Chondrocyte (in vitro differentiated cells): Measurements from ENCODE around the gene ANKRD50. TPM values are rescaled to one million over a fixed set of nuclear protein-coding genes. Genes with fewer than 3 reads are reported as not detected.

Experiments
- DNase-seq: peaks from one replicate; pipeline ENCODE4 v3.0.0; 2021; ENCODE audit warnings: mixed read lengths, low spot score
- H3K27ac Mint-ChIP-seq: one replicate; pipeline ENCODE4 v1.8.0; 2021; ENCODE audit warnings: mild to moderate bottlenecking, moderate library complexity, mixed read lengths; ENCODE audit not compliant: unreplicated experiment
- H3K27me3 Mint-ChIP-seq: 2 replicates; pipeline ENCODE4 v1.8.0; 2021; ENCODE audit warnings: low read depth, mixed read lengths
- H3K36me3 Mint-ChIP-seq: 2 replicates; pipeline ENCODE4 v1.8.0; 2021; ENCODE audit warnings: low read depth, mixed read lengths
- H3K4me1 Mint-ChIP-seq: 2 replicates; pipeline ENCODE4 v1.8.0; 2021; ENCODE audit warnings: low read depth, mild to moderate bottlenecking, mixed read lengths
- H3K4me3 Mint-ChIP-seq: one replicate; pipeline ENCODE4 v1.8.0; 2021; ENCODE audit warnings: mild to moderate bottlenecking, moderate library complexity, mixed read lengths; ENCODE audit not compliant: unreplicated experiment
- H3K9me3 Mint-ChIP-seq: 2 replicates; pipeline ENCODE4 v1.8.0; 2021; ENCODE audit warnings: low read depth, mixed read lengths
- total RNA-seq: library from RNA; stranded (reverse); gene quantifications from 3 replicates; pipeline ENCODE4 v1.2.1, GENCODE V29; 2021
- TF ChIP-seq, protein P1 (sequence below): fragments of 200-600 bp; sonication (generic); IDR thresholded peaks from 2 replicates; pipeline ENCODE4 v1.5.0; 2021; ENCODE audit warnings: antibody characterized with exemption, mild to moderate bottlenecking, moderate library complexity

The ANKRD50 gene
- total RNA-seq, 1 donor from 2014 or later = 47.8 TPM

DNA sequence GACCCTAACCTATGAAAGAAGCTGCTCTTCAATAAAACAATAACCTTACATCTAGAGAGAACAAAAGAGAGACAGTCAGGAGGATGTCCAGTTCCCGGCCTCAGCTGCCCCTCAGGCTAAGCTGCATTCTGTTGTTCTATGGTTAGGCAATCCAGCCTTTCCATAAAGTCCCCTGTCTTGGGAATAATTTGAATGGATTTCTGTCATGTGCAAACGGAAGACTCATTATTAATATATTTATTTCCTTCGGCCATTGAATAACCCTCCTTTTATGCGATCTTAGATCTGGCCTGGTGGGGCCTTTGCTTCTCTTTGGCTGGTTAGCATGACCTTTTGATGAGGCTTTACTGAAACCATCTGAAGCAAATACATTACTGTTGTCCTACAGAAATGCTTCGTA lies 80.1 kb downstream of the ANKRD50 start:
- Mint-ChIP-seq H3K9me3 (no peaks in the 10 kb centered on the region), H3K4me3 (no peak overlapping the region), H3K4me1 (peaks cover 27% of the 10 kb centered on the region), H3K27ac (peak overlapping the region; percentile 87), H3K27me3 (no peaks in the 10 kb centered on the region), H3K36me3 (peaks cover 18% of the 10 kb centered on the region)
- TF ChIP-seq, protein P1, sequence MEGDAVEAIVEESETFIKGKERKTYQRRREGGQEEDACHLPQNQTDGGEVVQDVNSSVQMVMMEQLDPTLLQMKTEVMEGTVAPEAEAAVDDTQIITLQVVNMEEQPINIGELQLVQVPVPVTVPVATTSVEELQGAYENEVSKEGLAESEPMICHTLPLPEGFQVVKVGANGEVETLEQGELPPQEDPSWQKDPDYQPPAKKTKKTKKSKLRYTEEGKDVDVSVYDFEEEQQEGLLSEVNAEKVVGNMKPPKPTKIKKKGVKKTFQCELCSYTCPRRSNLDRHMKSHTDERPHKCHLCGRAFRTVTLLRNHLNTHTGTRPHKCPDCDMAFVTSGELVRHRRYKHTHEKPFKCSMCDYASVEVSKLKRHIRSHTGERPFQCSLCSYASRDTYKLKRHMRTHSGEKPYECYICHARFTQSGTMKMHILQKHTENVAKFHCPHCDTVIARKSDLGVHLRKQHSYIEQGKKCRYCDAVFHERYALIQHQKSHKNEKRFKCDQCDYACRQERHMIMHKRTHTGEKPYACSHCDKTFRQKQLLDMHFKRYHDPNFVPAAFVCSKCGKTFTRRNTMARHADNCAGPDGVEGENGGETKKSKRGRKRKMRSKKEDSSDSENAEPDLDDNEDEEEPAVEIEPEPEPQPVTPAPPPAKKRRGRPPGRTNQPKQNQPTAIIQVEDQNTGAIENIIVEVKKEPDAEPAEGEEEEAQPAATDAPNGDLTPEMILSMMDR = no peak
- no peak for DNase-seq

DNA sequence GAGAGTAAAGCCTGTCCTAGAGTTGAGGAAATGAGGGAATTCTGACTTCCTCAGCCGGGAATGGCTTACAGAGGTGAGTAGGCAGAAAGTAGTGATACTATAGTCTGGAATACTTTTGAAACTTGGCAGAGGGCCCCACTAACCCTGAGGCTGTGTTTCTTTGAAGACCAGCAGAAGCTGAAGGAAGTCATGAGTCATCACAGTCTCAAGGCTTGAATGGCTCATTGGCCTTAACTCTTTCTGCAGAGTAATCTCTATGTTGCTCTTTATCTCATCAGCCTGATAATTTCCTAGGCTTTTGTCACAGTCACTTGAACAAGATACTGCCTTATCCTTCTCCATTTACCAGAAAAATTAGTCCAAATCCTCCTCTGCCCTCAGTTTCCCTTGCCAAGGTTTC lies 80.8 kb downstream of the ANKRD50 start:
- Mint-ChIP-seq H3K27ac (peak overlapping the region; percentile 87), H3K36me3 (peaks cover 20% of the 10 kb centered on the region), H3K9me3 (no peaks in the 10 kb centered on the region), H3K4me3 (no peak overlapping the region), H3K4me1 (peaks cover 27% of the 10 kb centered on the region), H3K27me3 (no peaks in the 10 kb centered on the region)
- DNase-seq = no peak
- TF ChIP-seq, protein P1 = no peak

DNA sequence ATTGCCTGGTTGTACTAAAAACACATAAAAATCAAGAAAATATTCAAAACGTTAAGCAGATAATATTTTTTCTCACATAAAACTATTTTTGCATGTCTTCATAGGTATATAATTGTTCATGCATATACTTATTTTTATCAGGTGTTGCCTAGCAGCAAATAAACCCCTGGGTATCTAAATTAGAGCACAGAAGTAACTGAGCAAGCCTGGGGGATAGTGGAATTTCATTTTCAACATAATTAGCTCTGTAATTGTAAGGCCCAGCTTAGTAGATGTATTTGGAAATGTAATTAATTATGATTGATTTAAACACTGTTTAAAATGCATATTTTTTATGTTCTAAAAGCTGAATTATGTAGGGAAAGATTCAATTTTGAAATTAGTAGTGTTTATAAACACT lies 82.9 kb downstream of the ANKRD50 start:
- peaks cover 31% of the 10 kb centered on the region for H3K36me3 Mint-ChIP-seq
- peaks cover 27% of the 10 kb centered on the region for H3K4me1 Mint-ChIP-seq
- no peak overlapping the region for H3K4me3 Mint-ChIP-seq
- TF ChIP-seq, protein P1 = no peak
- H3K27me3 Mint-ChIP-seq = no peaks in the 10 kb centered on the region
- DNase-seq = no peak
- H3K27ac Mint-ChIP-seq = no peak overlapping the region
- no peaks in the 10 kb centered on the region for H3K9me3 Mint-ChIP-seq
